ENCODE data around the gene SMU1. TPM values are rescaled to one million over a fixed set of nuclear protein-coding genes. Genes with fewer than 3 reads are reported as not detected.

Gene SMU1
- total RNA-seq, 4 donors from 2014 or later: 12.0 to 45.9 (median 22.6) TPM

GRCh38 chr9:33043671-33044070, 32.8 kb downstream of the SMU1 start:
- intact Hi-C loops (cut with DNase I; ENCODE audit: low total_unique reads): no loop called here
- H3K27ac ChIP-seq: peak overlapping the region; percentile 85 to 93
- no peaks in the 10 kb centered on the region for H3K4me1 ChIP-seq
- H3K4me3 ChIP-seq: peak overlapping the region; percentile 45 to 47
- H3K9me3 ChIP-seq: no peaks in the 10 kb centered on the region
- TF ChIP-seq CTCF (IDR thresholded peaks at IDR 0.05) (no peak), POLR2A (IDR thresholded peaks at IDR 0.05) (no peak)
- DNase-seq: no peak
- H3K27me3 ChIP-seq: no peaks in the 10 kb centered on the region
- no peaks in the 10 kb centered on the region for H3K36me3 ChIP-seq

- Histone ChIP-seq H3K9me3 (no peaks in the 10 kb centered on the region), H3K4me3 (no peak overlapping the region), H3K27ac (no peak overlapping the region), H3K4me1 (no peaks in the 10 kb centered on the region), H3K36me3 (no peaks in the 10 kb centered on the region), H3K27me3 (no peaks in the 10 kb centered on the region)
- no peak for TF ChIP-seq CTCF (IDR thresholded peaks at IDR 0.05)
- TF ChIP-seq POLR2A (IDR thresholded peaks at IDR 0.05): no peak
- intact Hi-C loops (cut with DNase I; ENCODE audit: low total_unique reads): no loop called here
- DNase-seq: no peak
Observed at GRCh38 chr9:33042473-33042872, 34.0 kb downstream of the SMU1 start.

- DNase-seq: no peak
- Histone ChIP-seq H3K4me1 (no peaks in the 10 kb centered on the region), H3K27me3 (no peaks in the 10 kb centered on the region), H3K9me3 (no peaks in the 10 kb centered on the region), H3K4me3 (no peak overlapping the region), H3K27ac (no peak overlapping the region), H3K36me3 (no peaks in the 10 kb centered on the region)
- TF ChIP-seq POLR2A (IDR thresholded peaks at IDR 0.05) (no peak), CTCF (IDR thresholded peaks at IDR 0.05) (no peak)
- intact Hi-C loops (cut with DNase I; ENCODE audit: low total_unique reads): no loop called here
Observed at GRCh38 chr9:33041432-33042188, 34.9 kb downstream of the SMU1 start.

- intact Hi-C loops (cut with DNase I; ENCODE audit: low total_unique reads): no loop called here
- no peak for TF ChIP-seq POLR2A (IDR thresholded peaks at IDR 0.05)
- TF ChIP-seq CTCF (IDR thresholded peaks at IDR 0.05): no peak
Observed at GRCh38 chr9:33040792-33041431, 35.6 kb downstream of the SMU1 start.

GRCh38 chr9:33032865-33033264, 43.6 kb downstream of the SMU1 start:
- no peaks in the 10 kb centered on the region for H3K27me3 ChIP-seq
- no peaks in the 10 kb centered on the region for H3K36me3 ChIP-seq
- no peaks in the 10 kb centered on the region for H3K9me3 ChIP-seq
- no peak overlapping the region for H3K27ac ChIP-seq
- DNase-seq: no peak
- TF ChIP-seq POLR2A (IDR thresholded peaks at IDR 0.05) (no peak), CTCF (IDR thresholded peaks at IDR 0.05) (no peak)
- no peaks in the 10 kb centered on the region for H3K4me1 ChIP-seq
- H3K4me3 ChIP-seq: no peak overlapping the region
- intact Hi-C loops (cut with DNase I; ENCODE audit: low total_unique reads): no loop called here

More at GRCh38 chr9:33040792-33041431, 35.6 kb downstream of the SMU1 start:
- DNase-seq: no peak
- Histone ChIP-seq H3K9me3 (no peaks in the 10 kb centered on the region), H3K27me3 (no peaks in the 10 kb centered on the region), H3K4me1 (no peaks in the 10 kb centered on the region), H3K36me3 (no peaks in the 10 kb centered on the region), H3K27ac (no peak overlapping the region), H3K4me3 (no peak overlapping the region)
